NCI-H2107 treated with DMSO at 0.1 percent for 48 hours (cell line): ENCODE results near the gene SEMA4D.

Source experiments
- DNase-seq: peaks from one replicate; lab custom pipeline; 2025; ENCODE audit not compliant: unreplicated experiment; lab: John Stamatoyannopoulos, UW

The SEMA4D gene

GRCh38 chr9:89432986-89433530 lies 64.9 kb downstream of the SEMA4D start:
- DNase-seq, result no peak

- no peak for DNase-seq
These were observed 65.8 kb downstream of the SEMA4D start for GRCh38 chr9:89431930-89432725.

GRCh38 chr9:89430995-89431394 lies 66.9 kb downstream of the SEMA4D start:
- no peak for DNase-seq

GRCh38 chr9:89428901-89429890 lies 68.7 kb downstream of the SEMA4D start:
- no peak for DNase-seq

GRCh38 chr9:89428222-89428761 lies 69.6 kb downstream of the SEMA4D start:
- no peak for DNase-seq

- no peak for DNase-seq
These were observed 70.2 kb downstream of the SEMA4D start for GRCh38 chr9:89427621-89428221.

GRCh38 chr9:89426384-89426961 lies 71.4 kb downstream of the SEMA4D start:
- no peak for DNase-seq

- DNase-seq, result no peak
These were observed 72.0 kb downstream of the SEMA4D start for GRCh38 chr9:89425921-89426383.

- DNase-seq, result no peak
These were observed 72.7 kb downstream of the SEMA4D start for GRCh38 chr9:89425024-89425805.

GRCh38 chr9:89422151-89422975 lies 75.5 kb downstream of the SEMA4D start:
- DNase-seq, result no peak

GRCh38 chr9:89421595-89421994 lies 76.3 kb downstream of the SEMA4D start:
- no peak for DNase-seq

- DNase-seq, result no peak
These were observed 77.3 kb downstream of the SEMA4D start for GRCh38 chr9:89420397-89421178.

GRCh38 chr9:89419978-89420394 lies 77.9 kb downstream of the SEMA4D start:
- DNase-seq, result no peak

- DNase-seq, result no peak
These were observed 78.9 kb downstream of the SEMA4D start for GRCh38 chr9:89418882-89419640.

- DNase-seq, result no peak
These were observed 79.5 kb downstream of the SEMA4D start for GRCh38 chr9:89418474-89418845.

- DNase-seq, result no peak
These were observed 80.0 kb downstream of the SEMA4D start for GRCh38 chr9:89417832-89418473.
